Liver (tissue), 3 donors: ENCODE measurements around the gene CHST6.

Experiments
- GABPA ChIP-seq, 2 donors: IDR thresholded peaks in 1 of 2; conservative IDR thresholded peaks in 1 of 2; 2 replicates each; pipeline ENCODE4 v1.6.1; 2016; ENCODE audit warnings: antibody characterized with exemption in 2 of 2, mild to moderate bottlenecking in 1 of 2, moderate library complexity in 1 of 2
- HNF4A ChIP-seq, 2 donors: conservative IDR thresholded peaks; 2 replicates each; pipeline ENCODE4 v1.6.1; 2016; ENCODE audit warnings: antibody characterized with exemption in 2 of 2, mild to moderate bottlenecking in 2 of 2
- JUND ChIP-seq, 2 donors: IDR thresholded peaks; 2 replicates each; pipeline ENCODE4 v1.6.1; 2016; ENCODE audit warnings: antibody characterized with exemption in 2 of 2
- RAD21 ChIP-seq, 2 donors: IDR thresholded peaks; 2 replicates each; pipeline ENCODE4 v1.6.1; 2016; ENCODE audit warnings: antibody characterized with exemption in 2 of 2, mild to moderate bottlenecking in 2 of 2
- SP1 ChIP-seq: IDR thresholded peaks from 2 replicates; pipeline ENCODE4 v1.6.1; 2018; ENCODE audit warnings: antibody characterized with exemption, mild to moderate bottlenecking
- YY1 ChIP-seq: IDR thresholded peaks from 2 replicates; pipeline ENCODE4 v1.6.1; 2016; ENCODE audit warnings: antibody characterized with exemption, mild to moderate bottlenecking
- TF ChIP-seq, protein P1 (sequence below): fragments of 150-350 bp; IDR thresholded peaks from 2 replicates; pipeline ENCODE4 v1.5.1; 2017; ENCODE audit warnings: improper control_type of control experiment, low read depth, low read length; ENCODE audit not compliant: missing input control
- TF ChIP-seq, protein P2 (sequence below): IDR thresholded peaks from 2 replicates; pipeline ENCODE4 v1.6.1; 2016; ENCODE audit warnings: antibody characterized with exemption
- TF ChIP-seq, protein P3 (sequence below): IDR thresholded peaks from 2 replicates; pipeline ENCODE4 v1.6.1; 2016; ENCODE audit warnings: antibody characterized with exemption, mild to moderate bottlenecking
- donor health status: healthy.
- donor health status: healthy.

DNA sequence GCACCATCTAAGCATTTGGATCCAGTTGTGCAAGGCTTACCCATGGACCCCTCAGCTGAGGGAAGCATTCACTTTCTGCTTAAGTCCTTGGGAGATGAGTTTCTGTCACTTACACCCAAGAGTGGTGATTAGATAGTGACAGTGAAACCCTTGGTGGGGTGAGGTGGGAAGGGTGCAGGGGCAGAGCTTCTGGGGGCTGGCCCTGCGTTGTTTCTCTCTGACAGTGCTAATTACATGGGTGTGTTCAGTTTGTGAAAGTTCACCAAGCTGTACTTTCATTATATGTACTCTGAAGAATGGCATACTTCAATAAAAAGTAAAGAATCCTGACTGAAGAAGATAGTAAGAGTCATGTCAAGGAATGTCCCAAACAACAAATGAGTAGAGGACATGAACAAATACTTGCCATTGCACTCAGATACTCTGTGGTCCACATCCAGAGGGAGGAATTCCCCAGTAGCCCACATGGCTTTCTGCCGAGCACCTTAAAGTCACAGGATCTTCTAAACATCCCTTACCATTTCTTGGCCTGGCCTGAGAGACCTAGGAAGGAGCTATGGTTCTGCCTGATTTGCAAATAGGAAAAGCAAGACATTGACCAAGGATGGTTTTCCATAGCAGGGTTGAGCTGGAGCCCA lies 8.4 kb downstream of the CHST6 start:
- no peak for TF ChIP-seq JUND (IDR thresholded peaks at IDR 0.05)
- TF ChIP-seq, protein P1, sequence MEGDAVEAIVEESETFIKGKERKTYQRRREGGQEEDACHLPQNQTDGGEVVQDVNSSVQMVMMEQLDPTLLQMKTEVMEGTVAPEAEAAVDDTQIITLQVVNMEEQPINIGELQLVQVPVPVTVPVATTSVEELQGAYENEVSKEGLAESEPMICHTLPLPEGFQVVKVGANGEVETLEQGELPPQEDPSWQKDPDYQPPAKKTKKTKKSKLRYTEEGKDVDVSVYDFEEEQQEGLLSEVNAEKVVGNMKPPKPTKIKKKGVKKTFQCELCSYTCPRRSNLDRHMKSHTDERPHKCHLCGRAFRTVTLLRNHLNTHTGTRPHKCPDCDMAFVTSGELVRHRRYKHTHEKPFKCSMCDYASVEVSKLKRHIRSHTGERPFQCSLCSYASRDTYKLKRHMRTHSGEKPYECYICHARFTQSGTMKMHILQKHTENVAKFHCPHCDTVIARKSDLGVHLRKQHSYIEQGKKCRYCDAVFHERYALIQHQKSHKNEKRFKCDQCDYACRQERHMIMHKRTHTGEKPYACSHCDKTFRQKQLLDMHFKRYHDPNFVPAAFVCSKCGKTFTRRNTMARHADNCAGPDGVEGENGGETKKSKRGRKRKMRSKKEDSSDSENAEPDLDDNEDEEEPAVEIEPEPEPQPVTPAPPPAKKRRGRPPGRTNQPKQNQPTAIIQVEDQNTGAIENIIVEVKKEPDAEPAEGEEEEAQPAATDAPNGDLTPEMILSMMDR, result no peak
- TF ChIP-seq RAD21 (IDR thresholded peaks at IDR 0.05), result no peak
- TF ChIP-seq, protein P2, sequence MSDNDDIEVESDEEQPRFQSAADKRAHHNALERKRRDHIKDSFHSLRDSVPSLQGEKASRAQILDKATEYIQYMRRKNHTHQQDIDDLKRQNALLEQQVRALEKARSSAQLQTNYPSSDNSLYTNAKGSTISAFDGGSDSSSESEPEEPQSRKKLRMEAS, result no peak
- TF ChIP-seq, protein P3, sequence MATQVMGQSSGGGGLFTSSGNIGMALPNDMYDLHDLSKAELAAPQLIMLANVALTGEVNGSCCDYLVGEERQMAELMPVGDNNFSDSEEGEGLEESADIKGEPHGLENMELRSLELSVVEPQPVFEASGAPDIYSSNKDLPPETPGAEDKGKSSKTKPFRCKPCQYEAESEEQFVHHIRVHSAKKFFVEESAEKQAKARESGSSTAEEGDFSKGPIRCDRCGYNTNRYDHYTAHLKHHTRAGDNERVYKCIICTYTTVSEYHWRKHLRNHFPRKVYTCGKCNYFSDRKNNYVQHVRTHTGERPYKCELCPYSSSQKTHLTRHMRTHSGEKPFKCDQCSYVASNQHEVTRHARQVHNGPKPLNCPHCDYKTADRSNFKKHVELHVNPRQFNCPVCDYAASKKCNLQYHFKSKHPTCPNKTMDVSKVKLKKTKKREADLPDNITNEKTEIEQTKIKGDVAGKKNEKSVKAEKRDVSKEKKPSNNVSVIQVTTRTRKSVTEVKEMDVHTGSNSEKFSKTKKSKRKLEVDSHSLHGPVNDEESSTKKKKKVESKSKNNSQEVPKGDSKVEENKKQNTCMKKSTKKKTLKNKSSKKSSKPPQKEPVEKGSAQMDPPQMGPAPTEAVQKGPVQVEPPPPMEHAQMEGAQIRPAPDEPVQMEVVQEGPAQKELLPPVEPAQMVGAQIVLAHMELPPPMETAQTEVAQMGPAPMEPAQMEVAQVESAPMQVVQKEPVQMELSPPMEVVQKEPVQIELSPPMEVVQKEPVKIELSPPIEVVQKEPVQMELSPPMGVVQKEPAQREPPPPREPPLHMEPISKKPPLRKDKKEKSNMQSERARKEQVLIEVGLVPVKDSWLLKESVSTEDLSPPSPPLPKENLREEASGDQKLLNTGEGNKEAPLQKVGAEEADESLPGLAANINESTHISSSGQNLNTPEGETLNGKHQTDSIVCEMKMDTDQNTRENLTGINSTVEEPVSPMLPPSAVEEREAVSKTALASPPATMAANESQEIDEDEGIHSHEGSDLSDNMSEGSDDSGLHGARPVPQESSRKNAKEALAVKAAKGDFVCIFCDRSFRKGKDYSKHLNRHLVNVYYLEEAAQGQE, result no peak
- TF ChIP-seq SP1, result no peak
- TF ChIP-seq YY1, result no peak
- no peak for TF ChIP-seq GABPA (IDR thresholded peaks at IDR 0.05 in 1 of 2, conservative IDR thresholded peaks at IDR 0.05 in 1 of 2)
- no peak for TF ChIP-seq HNF4A (conservative IDR thresholded peaks at IDR 0.05)
